Calu3 (cell line): ENCODE data around the gene MAP3K1. TPM values are rescaled to one million over a fixed set of nuclear protein-coding genes. Genes with fewer than 3 reads are reported as not detected.

Experiments
- BruUV-seq: library from RNA; stranded (reverse); fragments of 400-500 nt; replicated peaks from 2 replicates; lab custom pipeline; 2021; lab: Mats Ljungman, UMichigan
- CTCF ChIA-PET: fragments of 300-600 bp; sonication (Branson Sonifier 250); formaldehyde crosslinking; loops from one replicate; lab custom pipeline; 2022; ENCODE audit warnings: antibody characterized with exemption; lab: Charles Lee
- DNase-seq: peaks from one replicate; pipeline ENCODE4 v3.0.0; 2022
- H3K27ac Mint-ChIP-seq: one replicate; pipeline ENCODE4 v1.8.0; 2022; ENCODE audit warnings: mixed read lengths; ENCODE audit not compliant: unreplicated experiment
- H3K27me3 Mint-ChIP-seq: one replicate; pipeline ENCODE4 v1.8.0; 2022; ENCODE audit warnings: mixed read lengths; ENCODE audit not compliant: unreplicated experiment
- H3K36me3 Mint-ChIP-seq: one replicate; pipeline ENCODE4 v1.8.0; 2022; ENCODE audit warnings: mild to moderate bottlenecking, moderate library complexity, mixed read lengths; ENCODE audit not compliant: insufficient read depth, unreplicated experiment
- H3K4me1 Mint-ChIP-seq: one replicate; pipeline ENCODE4 v1.8.0; 2022; ENCODE audit warnings: mild to moderate bottlenecking, low read depth, mixed read lengths; ENCODE audit not compliant: unreplicated experiment
- H3K4me3 Mint-ChIP-seq: one replicate; pipeline ENCODE4 v1.8.0; 2022; ENCODE audit warnings: mild to moderate bottlenecking, low read depth, moderate library complexity, mixed read lengths; ENCODE audit not compliant: unreplicated experiment
- H3K9me3 Mint-ChIP-seq: one replicate; pipeline ENCODE4 v1.8.0; 2022; ENCODE audit warnings: low read depth, mixed read lengths; ENCODE audit not compliant: unreplicated experiment
- intact Hi-C: fragments of 100-400 bp; cut with micrococcal nuclease; formaldehyde crosslinking; loops from one replicate; pipeline ENCODE4 v1.10.0; 2022; ENCODE audit not compliant: unreplicated experiment
- total RNA-seq: library from RNA; stranded (reverse); gene quantifications from 2 replicates; pipeline ENCODE4 v1.2.3, GENCODE V29; 2022
- TF ChIP-seq, protein P1 (sequence below): fragments of 200-600 bp; IDR thresholded peaks from one replicate; pipeline ENCODE4 v1.8.0; 2022; ENCODE audit warnings: antibody characterized with exemption; ENCODE audit not compliant: unreplicated experiment

MAP3K1 gene
- total RNA-seq, 1 experiment from 2014 or later, result 32.9 TPM

DNA sequence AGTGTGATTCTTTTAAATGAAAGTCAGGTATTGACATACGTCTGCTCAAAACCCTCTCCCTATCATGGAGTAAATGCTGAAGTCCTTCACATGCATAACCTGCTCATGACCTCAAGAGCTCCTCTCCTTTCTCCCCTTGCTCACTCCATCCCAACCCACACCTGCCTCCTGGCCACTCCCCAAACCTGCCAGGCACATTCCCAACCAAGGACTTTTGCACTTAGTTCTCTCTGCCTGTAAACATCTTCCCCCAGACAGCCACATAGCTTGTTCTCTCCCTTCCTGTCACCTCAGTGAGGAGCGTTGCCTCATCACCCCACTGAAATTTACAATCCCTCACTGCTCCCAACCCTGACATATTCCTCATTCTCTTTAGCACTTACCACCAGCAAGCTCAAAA is 102.7 kb downstream of the MAP3K1 start:
- H3K27ac Mint-ChIP-seq, result peak overlapping the region; percentile 1
- no peaks in the 10 kb centered on the region for H3K9me3 Mint-ChIP-seq
- intact Hi-C loops, result no loop called here
- peaks cover 6% of the 10 kb centered on the region for H3K36me3 Mint-ChIP-seq
- no peak for DNase-seq
- TF ChIP-seq, protein P1, sequence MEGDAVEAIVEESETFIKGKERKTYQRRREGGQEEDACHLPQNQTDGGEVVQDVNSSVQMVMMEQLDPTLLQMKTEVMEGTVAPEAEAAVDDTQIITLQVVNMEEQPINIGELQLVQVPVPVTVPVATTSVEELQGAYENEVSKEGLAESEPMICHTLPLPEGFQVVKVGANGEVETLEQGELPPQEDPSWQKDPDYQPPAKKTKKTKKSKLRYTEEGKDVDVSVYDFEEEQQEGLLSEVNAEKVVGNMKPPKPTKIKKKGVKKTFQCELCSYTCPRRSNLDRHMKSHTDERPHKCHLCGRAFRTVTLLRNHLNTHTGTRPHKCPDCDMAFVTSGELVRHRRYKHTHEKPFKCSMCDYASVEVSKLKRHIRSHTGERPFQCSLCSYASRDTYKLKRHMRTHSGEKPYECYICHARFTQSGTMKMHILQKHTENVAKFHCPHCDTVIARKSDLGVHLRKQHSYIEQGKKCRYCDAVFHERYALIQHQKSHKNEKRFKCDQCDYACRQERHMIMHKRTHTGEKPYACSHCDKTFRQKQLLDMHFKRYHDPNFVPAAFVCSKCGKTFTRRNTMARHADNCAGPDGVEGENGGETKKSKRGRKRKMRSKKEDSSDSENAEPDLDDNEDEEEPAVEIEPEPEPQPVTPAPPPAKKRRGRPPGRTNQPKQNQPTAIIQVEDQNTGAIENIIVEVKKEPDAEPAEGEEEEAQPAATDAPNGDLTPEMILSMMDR, result no peak
- no peaks in the 10 kb centered on the region for H3K4me1 Mint-ChIP-seq
- CTCF ChIA-PET, result interaction anchor here (0.6 to 0.9 kb wide), 2 partner anchors 203 to 220 kb away, joined by 3 to 4 read pairs; no protein-coding TSS in a partner anchor
- BruUV-seq, result no TSS peak
- no peak overlapping the region for H3K4me3 Mint-ChIP-seq
- no peaks in the 10 kb centered on the region for H3K27me3 Mint-ChIP-seq

DNA sequence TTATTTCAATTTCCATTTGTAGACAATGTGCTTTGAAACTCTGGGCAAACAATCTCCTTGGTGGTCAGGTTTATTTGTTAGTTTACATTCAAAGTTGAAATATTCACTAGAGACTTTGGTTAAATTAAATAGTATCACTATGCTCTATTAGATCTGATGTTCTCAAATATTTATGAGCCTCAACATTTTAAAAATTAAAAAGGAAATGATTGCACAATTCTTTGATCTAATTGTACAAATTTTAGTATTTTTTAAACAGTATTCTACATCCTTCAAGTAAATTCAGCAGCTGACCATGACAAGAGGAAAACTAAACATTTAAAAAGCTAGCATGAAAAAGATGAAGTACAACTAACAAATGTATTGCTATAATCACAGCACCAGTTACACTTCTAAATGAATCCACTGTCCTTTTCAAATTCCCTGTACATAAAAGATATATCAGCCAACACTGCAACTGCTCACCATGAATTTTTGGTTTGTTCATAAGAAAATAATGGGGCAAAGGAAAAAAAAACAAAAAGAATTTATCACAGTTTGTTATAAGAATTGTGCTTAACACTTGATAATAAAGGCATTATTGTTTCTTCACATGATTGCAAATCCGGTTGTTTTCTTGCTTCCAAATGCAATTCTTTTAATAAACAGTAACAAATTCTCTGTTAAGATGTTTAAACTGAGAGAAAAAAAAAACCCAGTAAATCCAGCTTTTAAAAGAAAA is 104.8 kb downstream of the MAP3K1 start:
- Mint-ChIP-seq H3K4me1 (no peaks in the 10 kb centered on the region), H3K4me3 (no peak overlapping the region), H3K9me3 (no peaks in the 10 kb centered on the region), H3K27me3 (no peaks in the 10 kb centered on the region), H3K36me3 (peaks cover 6% of the 10 kb centered on the region), H3K27ac (no peak overlapping the region)
- DNase-seq, result no peak
- no TSS peak for BruUV-seq
- TF ChIP-seq, protein P1, result no peak
- CTCF ChIA-PET, result interaction anchor here (0.5 kb wide), 1 partner anchor 1613 kb away, joined by 4 read pairs; the partner anchor contains the start of gene DHX29
- intact Hi-C loops, result no loop called here

DNA sequence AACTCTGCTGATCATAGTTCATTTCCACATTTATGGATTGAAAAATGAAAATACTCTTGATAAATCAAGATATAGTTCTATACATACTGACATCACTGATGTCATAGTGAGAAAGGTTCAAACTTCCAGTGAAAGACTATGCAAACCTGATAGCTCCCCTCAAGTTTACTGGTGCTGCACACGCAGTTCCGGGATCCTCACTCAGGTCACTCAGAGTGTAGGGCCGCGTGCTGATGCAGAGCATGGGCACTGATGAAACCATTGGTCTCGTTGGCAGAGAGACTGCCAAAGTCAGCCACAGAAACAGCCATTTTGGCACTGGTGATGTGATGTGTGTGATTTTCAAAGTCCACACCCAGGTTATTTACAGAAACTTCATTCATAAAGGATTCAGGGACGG is 107.6 kb downstream of the MAP3K1 start:
- no peaks in the 10 kb centered on the region for H3K27me3 Mint-ChIP-seq
- CTCF ChIA-PET, result no interaction called here
- no peak overlapping the region for H3K27ac Mint-ChIP-seq
- no peak for DNase-seq
- H3K36me3 Mint-ChIP-seq, result peaks cover 14% of the 10 kb centered on the region
- TF ChIP-seq, protein P1, result no peak
- no TSS peak for BruUV-seq
- intact Hi-C loops, result no loop called here
- no peaks in the 10 kb centered on the region for H3K9me3 Mint-ChIP-seq
- H3K4me1 Mint-ChIP-seq, result no peaks in the 10 kb centered on the region
- no peak overlapping the region for H3K4me3 Mint-ChIP-seq

DNA sequence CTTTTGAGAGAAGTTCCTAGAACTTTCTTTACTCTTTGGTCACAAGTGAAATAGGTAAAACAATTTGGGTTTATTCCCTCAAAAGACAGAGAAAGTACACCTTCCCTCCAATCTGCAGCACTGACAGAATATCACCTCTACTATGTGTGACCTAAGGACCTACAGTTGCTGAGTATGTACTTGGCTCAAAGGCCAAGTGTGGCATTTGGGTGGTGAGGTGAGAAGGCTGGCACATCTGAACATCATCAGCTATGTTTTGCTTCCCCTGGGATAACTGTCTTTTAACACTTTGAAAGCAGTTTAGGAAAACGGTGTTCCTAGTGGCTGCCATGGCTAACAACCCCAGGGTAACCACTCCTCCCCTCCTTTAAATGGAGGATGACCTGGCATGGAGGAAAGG is 119.0 kb downstream of the MAP3K1 start:
- no peaks in the 10 kb centered on the region for H3K9me3 Mint-ChIP-seq
- intact Hi-C loops, result no loop called here
- H3K27me3 Mint-ChIP-seq, result no peaks in the 10 kb centered on the region
- TF ChIP-seq, protein P1, result no peak
- H3K4me1 Mint-ChIP-seq, result no peaks in the 10 kb centered on the region
- CTCF ChIA-PET, result no interaction called here
- DNase-seq, result no peak
- no peak overlapping the region for H3K4me3 Mint-ChIP-seq
- H3K36me3 Mint-ChIP-seq, result peaks cover 17% of the 10 kb centered on the region
- no peak overlapping the region for H3K27ac Mint-ChIP-seq
- no TSS peak for BruUV-seq
